ENCODE results near the gene MCTP1. TPM values are rescaled to one million over a fixed set of nuclear protein-coding genes. Genes with fewer than 3 reads are reported as not detected.

MCTP1 gene
- total RNA-seq, 1 experiment from 2014 or later = 5.6 TPM

DNA sequence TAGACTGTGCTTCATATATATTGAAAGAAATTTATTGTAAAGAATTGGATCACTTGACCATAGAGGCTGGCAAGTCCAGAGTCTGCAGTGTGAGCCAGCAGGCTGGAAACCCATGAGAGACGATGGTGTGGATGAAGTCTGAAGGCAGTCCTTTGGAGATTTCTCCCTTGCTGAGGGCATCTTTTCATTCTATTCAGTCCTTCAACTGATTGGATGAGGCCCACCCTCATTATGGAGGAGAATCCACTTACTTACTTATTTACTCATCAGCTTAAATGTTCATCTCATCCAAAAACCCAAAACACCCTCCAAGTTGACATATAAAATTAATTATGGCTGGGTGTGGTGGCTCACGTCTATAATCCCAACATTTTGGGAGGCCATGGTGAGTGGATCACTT, 62.1 kb downstream of the MCTP1 start (continued):
- TF ChIP-seq, protein P1, sequence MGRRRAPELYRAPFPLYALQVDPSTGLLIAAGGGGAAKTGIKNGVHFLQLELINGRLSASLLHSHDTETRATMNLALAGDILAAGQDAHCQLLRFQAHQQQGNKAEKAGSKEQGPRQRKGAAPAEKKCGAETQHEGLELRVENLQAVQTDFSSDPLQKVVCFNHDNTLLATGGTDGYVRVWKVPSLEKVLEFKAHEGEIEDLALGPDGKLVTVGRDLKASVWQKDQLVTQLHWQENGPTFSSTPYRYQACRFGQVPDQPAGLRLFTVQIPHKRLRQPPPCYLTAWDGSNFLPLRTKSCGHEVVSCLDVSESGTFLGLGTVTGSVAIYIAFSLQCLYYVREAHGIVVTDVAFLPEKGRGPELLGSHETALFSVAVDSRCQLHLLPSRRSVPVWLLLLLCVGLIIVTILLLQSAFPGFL (CRISPR knock-in tag; IDR thresholded peaks at IDR 0.05; ENCODE audit: borderline replicate concordance) = no peak
- no peak for TF ChIP-seq CBFB (CRISPR knock-in tag; IDR thresholded peaks at IDR 0.05; ENCODE audit: low read depth)
- no peak for TF ChIP-seq MYBL2 (CRISPR knock-in tag; IDR thresholded peaks at IDR 0.05)
- TF ChIP-seq, protein P2, sequence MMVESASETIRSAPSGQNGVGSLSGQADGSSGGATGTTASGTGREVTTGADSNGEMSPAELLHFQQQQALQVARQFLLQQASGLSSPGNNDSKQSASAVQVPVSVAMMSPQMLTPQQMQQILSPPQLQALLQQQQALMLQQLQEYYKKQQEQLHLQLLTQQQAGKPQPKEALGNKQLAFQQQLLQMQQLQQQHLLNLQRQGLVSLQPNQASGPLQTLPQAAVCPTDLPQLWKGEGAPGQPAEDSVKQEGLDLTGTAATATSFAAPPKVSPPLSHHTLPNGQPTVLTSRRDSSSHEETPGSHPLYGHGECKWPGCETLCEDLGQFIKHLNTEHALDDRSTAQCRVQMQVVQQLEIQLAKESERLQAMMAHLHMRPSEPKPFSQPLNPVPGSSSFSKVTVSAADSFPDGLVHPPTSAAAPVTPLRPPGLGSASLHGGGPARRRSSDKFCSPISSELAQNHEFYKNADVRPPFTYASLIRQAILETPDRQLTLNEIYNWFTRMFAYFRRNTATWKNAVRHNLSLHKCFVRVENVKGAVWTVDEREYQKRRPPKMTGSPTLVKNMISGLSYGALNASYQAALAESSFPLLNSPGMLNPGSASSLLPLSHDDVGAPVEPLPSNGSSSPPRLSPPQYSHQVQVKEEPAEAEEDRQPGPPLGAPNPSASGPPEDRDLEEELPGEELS (CRISPR knock-in tag; IDR thresholded peaks at IDR 0.05) = no peak

DNA sequence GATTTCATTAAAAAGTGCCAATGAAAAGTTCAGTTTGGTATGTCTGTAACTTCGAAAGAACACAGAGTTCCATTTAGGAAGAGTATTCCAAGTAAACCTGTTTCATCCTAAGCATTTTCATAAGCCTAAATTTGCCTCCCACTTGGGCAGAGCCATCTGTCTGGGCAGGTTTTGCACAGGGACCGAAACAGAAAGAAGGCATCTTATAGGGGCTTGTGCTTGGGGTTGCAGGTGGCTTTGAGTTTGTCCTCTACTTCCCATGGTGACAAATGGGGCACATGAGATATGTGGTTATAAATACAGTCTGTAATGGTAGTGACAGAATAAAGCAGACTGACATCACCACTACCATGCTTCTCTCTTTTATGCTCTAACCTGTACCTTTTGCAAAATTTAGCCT, 63.7 kb downstream of the MCTP1 start:
- ChIA-PET CTCF (no interaction called here), POLR2A (no interaction called here)
- H3K4me1 Mint-ChIP-seq = peaks cover 16% of the 10 kb centered on the region
- no peaks in the 10 kb centered on the region for H3K36me3 Mint-ChIP-seq
- no peak for DNase-seq (ENCODE audit: low spot score)
- ATAC-seq = no peak
- no peaks in the 10 kb centered on the region for H3K9me3 Mint-ChIP-seq
- TF ChIP-seq RORB (CRISPR knock-in tag; IDR thresholded peaks at IDR 0.05) = no peak
- TF ChIP-seq FOXJ3 (CRISPR knock-in tag; IDR thresholded peaks at IDR 0.05; ENCODE audit: borderline replicate concordance) = no peak
- TF ChIP-seq ELF4 (CRISPR knock-in tag; IDR thresholded peaks at IDR 0.05; ENCODE audit: low read depth) = no peak
- TF ChIP-seq, protein P3, sequence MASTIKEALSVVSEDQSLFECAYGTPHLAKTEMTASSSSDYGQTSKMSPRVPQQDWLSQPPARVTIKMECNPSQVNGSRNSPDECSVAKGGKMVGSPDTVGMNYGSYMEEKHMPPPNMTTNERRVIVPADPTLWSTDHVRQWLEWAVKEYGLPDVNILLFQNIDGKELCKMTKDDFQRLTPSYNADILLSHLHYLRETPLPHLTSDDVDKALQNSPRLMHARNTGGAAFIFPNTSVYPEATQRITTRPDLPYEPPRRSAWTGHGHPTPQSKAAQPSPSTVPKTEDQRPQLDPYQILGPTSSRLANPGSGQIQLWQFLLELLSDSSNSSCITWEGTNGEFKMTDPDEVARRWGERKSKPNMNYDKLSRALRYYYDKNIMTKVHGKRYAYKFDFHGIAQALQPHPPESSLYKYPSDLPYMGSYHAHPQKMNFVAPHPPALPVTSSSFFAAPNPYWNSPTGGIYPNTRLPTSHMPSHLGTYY (CRISPR knock-in tag; IDR thresholded peaks at IDR 0.05) = no peak
- TF ChIP-seq RELA (CRISPR knock-in tag; IDR thresholded peaks at IDR 0.05; ENCODE audit: borderline replicate concordance) = no peak
- no peak for TF ChIP-seq KAT7 (CRISPR knock-in tag; IDR thresholded peaks at IDR 0.05; ENCODE audit: borderline replicate concordance)
- TF ChIP-seq SOX15 (CRISPR knock-in tag; IDR thresholded peaks at IDR 0.05) = no peak
- TF ChIP-seq JUN (CRISPR knock-in tag; IDR thresholded peaks at IDR 0.05) = no peak
- TF ChIP-seq, protein P4, sequence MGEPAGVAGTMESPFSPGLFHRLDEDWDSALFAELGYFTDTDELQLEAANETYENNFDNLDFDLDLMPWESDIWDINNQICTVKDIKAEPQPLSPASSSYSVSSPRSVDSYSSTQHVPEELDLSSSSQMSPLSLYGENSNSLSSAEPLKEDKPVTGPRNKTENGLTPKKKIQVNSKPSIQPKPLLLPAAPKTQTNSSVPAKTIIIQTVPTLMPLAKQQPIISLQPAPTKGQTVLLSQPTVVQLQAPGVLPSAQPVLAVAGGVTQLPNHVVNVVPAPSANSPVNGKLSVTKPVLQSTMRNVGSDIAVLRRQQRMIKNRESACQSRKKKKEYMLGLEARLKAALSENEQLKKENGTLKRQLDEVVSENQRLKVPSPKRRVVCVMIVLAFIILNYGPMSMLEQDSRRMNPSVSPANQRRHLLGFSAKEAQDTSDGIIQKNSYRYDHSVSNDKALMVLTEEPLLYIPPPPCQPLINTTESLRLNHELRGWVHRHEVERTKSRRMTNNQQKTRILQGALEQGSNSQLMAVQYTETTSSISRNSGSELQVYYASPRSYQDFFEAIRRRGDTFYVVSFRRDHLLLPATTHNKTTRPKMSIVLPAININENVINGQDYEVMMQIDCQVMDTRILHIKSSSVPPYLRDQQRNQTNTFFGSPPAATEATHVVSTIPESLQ (CRISPR knock-in tag; IDR thresholded peaks at IDR 0.05) = no peak
- TF ChIP-seq MYBL2 (CRISPR knock-in tag; IDR thresholded peaks at IDR 0.05) = no peak
- no peak for TF ChIP-seq ETV6 (CRISPR knock-in tag; IDR thresholded peaks at IDR 0.05)
- TF ChIP-seq ZNF317 (CRISPR knock-in tag; IDR thresholded peaks at IDR 0.05; ENCODE audit: borderline replicate concordance, low read depth) = no peak
- TF ChIP-seq, protein P5, sequence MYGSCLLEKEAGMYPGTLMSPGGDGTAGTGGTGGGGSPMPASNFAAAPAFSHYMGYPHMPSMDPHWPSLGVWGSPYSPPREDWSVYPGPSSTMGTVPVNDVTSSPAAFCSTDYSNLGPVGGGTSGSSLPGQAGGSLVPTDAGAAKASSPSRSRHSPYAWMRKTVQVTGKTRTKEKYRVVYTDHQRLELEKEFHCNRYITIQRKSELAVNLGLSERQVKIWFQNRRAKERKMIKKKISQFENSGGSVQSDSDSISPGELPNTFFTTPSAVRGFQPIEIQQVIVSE (CRISPR knock-in tag; IDR thresholded peaks at IDR 0.05; ENCODE audit: borderline replicate concordance) = no peak
- no peak overlapping the region for H3K4me3 Mint-ChIP-seq
- H3K27me3 Mint-ChIP-seq (ENCODE audit: low read depth) = no peaks in the 10 kb centered on the region
- no peak overlapping the region for H3K27ac Mint-ChIP-seq

DNA sequence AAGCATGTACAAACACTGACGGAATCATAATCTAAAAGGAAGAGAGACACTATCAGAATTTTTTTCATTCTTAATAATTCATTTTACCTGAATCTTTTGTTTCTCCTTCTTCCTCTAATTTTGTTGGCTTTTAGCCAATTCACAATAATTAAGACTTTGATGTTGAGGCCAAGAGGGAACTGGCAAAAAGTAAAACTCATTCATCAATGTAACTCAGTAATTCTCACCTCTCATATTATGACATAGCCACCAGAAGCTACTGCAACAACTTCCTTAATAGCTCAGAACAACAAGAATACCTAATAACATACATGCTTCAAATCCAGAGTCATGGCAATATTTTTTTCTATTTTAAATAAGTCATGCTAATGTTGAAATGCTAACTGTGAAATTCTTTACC, 64.5 kb downstream of the MCTP1 start:
- no peaks in the 10 kb centered on the region for H3K27me3 Mint-ChIP-seq (ENCODE audit: low read depth)
- ChIA-PET CTCF (no interaction called here), POLR2A (interaction anchor here (0.5 kb wide), 1 partner anchor 43 kb away, joined by 3 read pairs; no protein-coding TSS in a partner anchor)
- H3K4me3 Mint-ChIP-seq = no peak overlapping the region
- DNase-seq (ENCODE audit: low spot score) (no peak), ATAC-seq (no peak)
- no peaks in the 10 kb centered on the region for H3K36me3 Mint-ChIP-seq
- no peak overlapping the region for H3K27ac Mint-ChIP-seq
- H3K4me1 Mint-ChIP-seq = peaks cover 16% of the 10 kb centered on the region
- no peaks in the 10 kb centered on the region for H3K9me3 Mint-ChIP-seq
- TF ChIP-seq TP53 (CRISPR knock-in tag; IDR thresholded peaks at IDR 0.05) (no peak), JUN (CRISPR knock-in tag; IDR thresholded peaks at IDR 0.05) (no peak)
- TF ChIP-seq, protein P6, sequence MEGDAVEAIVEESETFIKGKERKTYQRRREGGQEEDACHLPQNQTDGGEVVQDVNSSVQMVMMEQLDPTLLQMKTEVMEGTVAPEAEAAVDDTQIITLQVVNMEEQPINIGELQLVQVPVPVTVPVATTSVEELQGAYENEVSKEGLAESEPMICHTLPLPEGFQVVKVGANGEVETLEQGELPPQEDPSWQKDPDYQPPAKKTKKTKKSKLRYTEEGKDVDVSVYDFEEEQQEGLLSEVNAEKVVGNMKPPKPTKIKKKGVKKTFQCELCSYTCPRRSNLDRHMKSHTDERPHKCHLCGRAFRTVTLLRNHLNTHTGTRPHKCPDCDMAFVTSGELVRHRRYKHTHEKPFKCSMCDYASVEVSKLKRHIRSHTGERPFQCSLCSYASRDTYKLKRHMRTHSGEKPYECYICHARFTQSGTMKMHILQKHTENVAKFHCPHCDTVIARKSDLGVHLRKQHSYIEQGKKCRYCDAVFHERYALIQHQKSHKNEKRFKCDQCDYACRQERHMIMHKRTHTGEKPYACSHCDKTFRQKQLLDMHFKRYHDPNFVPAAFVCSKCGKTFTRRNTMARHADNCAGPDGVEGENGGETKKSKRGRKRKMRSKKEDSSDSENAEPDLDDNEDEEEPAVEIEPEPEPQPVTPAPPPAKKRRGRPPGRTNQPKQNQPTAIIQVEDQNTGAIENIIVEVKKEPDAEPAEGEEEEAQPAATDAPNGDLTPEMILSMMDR (IDR thresholded peaks at IDR 0.05) = no peak
- TF ChIP-seq, protein P7, sequence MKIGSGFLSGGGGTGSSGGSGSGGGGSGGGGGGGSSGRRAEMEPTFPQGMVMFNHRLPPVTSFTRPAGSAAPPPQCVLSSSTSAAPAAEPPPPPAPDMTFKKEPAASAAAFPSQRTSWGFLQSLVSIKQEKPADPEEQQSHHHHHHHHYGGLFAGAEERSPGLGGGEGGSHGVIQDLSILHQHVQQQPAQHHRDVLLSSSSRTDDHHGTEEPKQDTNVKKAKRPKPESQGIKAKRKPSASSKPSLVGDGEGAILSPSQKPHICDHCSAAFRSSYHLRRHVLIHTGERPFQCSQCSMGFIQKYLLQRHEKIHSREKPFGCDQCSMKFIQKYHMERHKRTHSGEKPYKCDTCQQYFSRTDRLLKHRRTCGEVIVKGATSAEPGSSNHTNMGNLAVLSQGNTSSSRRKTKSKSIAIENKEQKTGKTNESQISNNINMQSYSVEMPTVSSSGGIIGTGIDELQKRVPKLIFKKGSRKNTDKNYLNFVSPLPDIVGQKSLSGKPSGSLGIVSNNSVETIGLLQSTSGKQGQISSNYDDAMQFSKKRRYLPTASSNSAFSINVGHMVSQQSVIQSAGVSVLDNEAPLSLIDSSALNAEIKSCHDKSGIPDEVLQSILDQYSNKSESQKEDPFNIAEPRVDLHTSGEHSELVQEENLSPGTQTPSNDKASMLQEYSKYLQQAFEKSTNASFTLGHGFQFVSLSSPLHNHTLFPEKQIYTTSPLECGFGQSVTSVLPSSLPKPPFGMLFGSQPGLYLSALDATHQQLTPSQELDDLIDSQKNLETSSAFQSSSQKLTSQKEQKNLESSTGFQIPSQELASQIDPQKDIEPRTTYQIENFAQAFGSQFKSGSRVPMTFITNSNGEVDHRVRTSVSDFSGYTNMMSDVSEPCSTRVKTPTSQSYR (CRISPR knock-in tag; IDR thresholded peaks at IDR 0.05) = no peak
- TF ChIP-seq, protein P8, sequence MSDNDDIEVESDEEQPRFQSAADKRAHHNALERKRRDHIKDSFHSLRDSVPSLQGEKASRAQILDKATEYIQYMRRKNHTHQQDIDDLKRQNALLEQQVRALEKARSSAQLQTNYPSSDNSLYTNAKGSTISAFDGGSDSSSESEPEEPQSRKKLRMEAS (CRISPR knock-in tag; IDR thresholded peaks at IDR 0.05) = no peak
- TF ChIP-seq, protein P9, sequence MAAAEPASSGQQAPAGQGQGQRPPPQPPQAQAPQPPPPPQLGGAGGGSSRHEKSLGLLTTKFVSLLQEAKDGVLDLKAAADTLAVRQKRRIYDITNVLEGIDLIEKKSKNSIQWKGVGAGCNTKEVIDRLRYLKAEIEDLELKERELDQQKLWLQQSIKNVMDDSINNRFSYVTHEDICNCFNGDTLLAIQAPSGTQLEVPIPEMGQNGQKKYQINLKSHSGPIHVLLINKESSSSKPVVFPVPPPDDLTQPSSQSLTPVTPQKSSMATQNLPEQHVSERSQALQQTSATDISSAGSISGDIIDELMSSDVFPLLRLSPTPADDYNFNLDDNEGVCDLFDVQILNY (CRISPR knock-in tag; IDR thresholded peaks at IDR 0.05) = no peak

Data from WTC11 (cell line).